K562 (cell line): ENCODE data around the gene SHISAL2A. TPM values are rescaled to one million over a fixed set of nuclear protein-coding genes. Genes with fewer than 3 reads are reported as not detected.
A peak's percentile ranks its signal among the peaks of the same experiment; 100 is the strongest.

Experiments used
- ARNT ChIP-seq, 2 experiments: fragments of 450-650 bp; IDR thresholded peaks; 2 replicates each; pipeline ENCODE4 v1.6.1; 2016; ENCODE audit warnings: mild to moderate bottlenecking in 1 of 2
- CHD1 ChIP-seq: fragments of 200-600 bp; sonication (generic); IDR thresholded peaks from one replicate; pipeline ENCODE4 v1.6.1; 2012; ENCODE audit warnings: mild to moderate bottlenecking, moderate library complexity, low read length, inconsistent platforms
- CREB1 ChIP-seq, 2 experiments: sonication (generic) in 1 of 2; formaldehyde crosslinking in 1 of 2; IDR thresholded peaks; 2 replicates each; pipeline versions ENCODE4 v1.6.1 to v1.8.0; 2012 to 2022; ENCODE audit warnings: inconsistent platforms in 1 of 2, mild to moderate bottlenecking in 1 of 2, missing genetic modification reagents in 1 of 2, moderate library complexity in 1 of 2
- GTF2E2 ChIP-seq: fragments of 200-800 bp; sonication (Bioruptor generic); IDR thresholded peaks from 2 replicates; pipeline ENCODE4 v1.6.1; 2016; ENCODE audit warnings: missing genetic modification characterization, missing compliant biosample characterization
- HDAC2 ChIP-seq: fragments of 450-650 bp; IDR thresholded peaks from 2 replicates; pipeline ENCODE4 v1.6.1; 2016; ENCODE audit warnings: mild to moderate bottlenecking
- ILK ChIP-seq: fragments of 450-650 bp; IDR thresholded peaks from 2 replicates; pipeline ENCODE4 v1.6.1; 2016; ENCODE audit warnings: missing genetic modification characterization, low read depth, mild to moderate bottlenecking, missing compliant biosample characterization, moderate library complexity, borderline replicate concordance
- JUND ChIP-seq, 2 experiments: IDR thresholded peaks; 2 replicates in 1 of 2; 3 replicates in 1 of 2; pipeline ENCODE4 v1.6.1; 2011; ENCODE audit warnings: borderline replicate concordance in 2 of 2, low read depth in 2 of 2, low read length in 2 of 2, improper control_type of control experiment in 1 of 2, missing biosample characterization in 1 of 2, missing genetic modification characterization in 1 of 2, missing genetic modification reagents in 1 of 2
- KLF10 ChIP-seq: fragments of 250-450 bp; sonication (Bioruptor Pico); IDR thresholded peaks from 2 replicates; pipeline ENCODE4 v1.6.1; 2021; ENCODE audit warnings: matching md5 sums
- NFIC ChIP-seq: fragments of 450-650 bp; IDR thresholded peaks from 2 replicates; pipeline ENCODE4 v1.6.1; 2017; ENCODE audit warnings: mild to moderate bottlenecking, inconsistent platforms
- RBM15 ChIP-seq: fragments of 200-400 bp; formaldehyde crosslinking; IDR thresholded peaks from 2 replicates; pipeline ENCODE4 v1.6.1; 2018; ENCODE audit warnings: mild to moderate bottlenecking, low read length, moderate library complexity; ENCODE audit not compliant: insufficient read depth
- SIX5 ChIP-seq, 2 experiments: IDR thresholded peaks; 2 replicates each; pipeline ENCODE4 v1.6.1; 2011; ENCODE audit warnings: low read length in 2 of 2, borderline replicate concordance in 1 of 2, low read depth in 1 of 2, mild to moderate bottlenecking in 1 of 2, moderate library complexity in 1 of 2; ENCODE audit not compliant: insufficient read depth in 1 of 2
- TAF1 ChIP-seq: IDR thresholded peaks from 2 replicates; pipeline ENCODE4 v1.6.1; 2011; ENCODE audit warnings: mild to moderate bottlenecking, low read length, moderate library complexity; ENCODE audit not compliant: insufficient read depth, control insufficient read depth, severe bottlenecking; ENCODE audit errors: extremely low read depth
- ZNF184 ChIP-seq: sonication (generic); formaldehyde crosslinking; IDR thresholded peaks from 2 replicates; pipeline ENCODE4 v1.5.0; 2020; ENCODE audit warnings: missing genetic modification reagents
- ZNF431 ChIP-seq: sonication (generic); formaldehyde crosslinking; IDR thresholded peaks from 2 replicates; pipeline ENCODE4 v1.8.0; 2022; ENCODE audit warnings: mild to moderate bottlenecking, missing genetic modification reagents
- polyA plus RNA-seq, 8 experiments: library from polyadenylated mRNA; depleted of rRNA in 4 of 8; stranded (reverse) in 5 of 8; unstranded in 3 of 8; fragments of >200 nt; fragmentation: Nextera tagmentation in 2 of 8; fragmentation: Illumina TruSeq in 1 of 8; extraction: Ambion mirVana in 2 of 8; extraction: Trizol in 1 of 8; gene quantifications; 2 replicates each; pipeline versions ENCODE4 v1.2.1 to v1.2.3, GENCODE V29; 2011 to 2014; ENCODE audit warnings: inconsistent platforms in 1 of 8, missing spikeins in 1 of 8
- total RNA-seq, 7 experiments: library from RNA; depleted of rRNA in 6 of 7; stranded (reverse); fragments of >200 nt in 6 of 7; fragmentation: Illumina TruSeq in 2 of 7; extraction: Trizol in 2 of 7; gene quantifications; 2 replicates each; pipeline versions ENCODE4 v1.2.1 to v1.2.3, GENCODE V29; 2011 to 2021; ENCODE audit warnings: low replicate concordance in 1 of 7
- TF ChIP-seq, protein P1 (sequence below): IDR thresholded peaks from 2 replicates; pipeline ENCODE4 v1.6.1; 2012; ENCODE audit warnings: low read depth, low read length, improper control_type of control experiment, borderline replicate concordance
- TF ChIP-seq, protein P2 (sequence below), 2 experiments: IDR thresholded peaks in 1 of 2; conservative IDR thresholded peaks in 1 of 2; 2 replicates each; pipeline ENCODE4 v1.6.1; 2016; ENCODE audit warnings: low read depth in 2 of 2, mild to moderate bottlenecking in 1 of 2, missing compliant biosample characterization in 1 of 2, missing genetic modification characterization in 1 of 2, moderate library complexity in 1 of 2
- TF ChIP-seq, protein P3 (sequence below): fragments of 250-450 bp; sonication (Bioruptor Pico); IDR thresholded peaks from 2 replicates; pipeline ENCODE4 v1.4.0; 2020; ENCODE audit warnings: mild to moderate bottlenecking, moderate library complexity

SHISAL2A gene
- total and polyA plus RNA-seq, 9 of the 15 experiments (the other 6 are each of a cell fraction or from before 2014, with no cell fraction given): 0.11 TPM; not detected in 8

DNA sequence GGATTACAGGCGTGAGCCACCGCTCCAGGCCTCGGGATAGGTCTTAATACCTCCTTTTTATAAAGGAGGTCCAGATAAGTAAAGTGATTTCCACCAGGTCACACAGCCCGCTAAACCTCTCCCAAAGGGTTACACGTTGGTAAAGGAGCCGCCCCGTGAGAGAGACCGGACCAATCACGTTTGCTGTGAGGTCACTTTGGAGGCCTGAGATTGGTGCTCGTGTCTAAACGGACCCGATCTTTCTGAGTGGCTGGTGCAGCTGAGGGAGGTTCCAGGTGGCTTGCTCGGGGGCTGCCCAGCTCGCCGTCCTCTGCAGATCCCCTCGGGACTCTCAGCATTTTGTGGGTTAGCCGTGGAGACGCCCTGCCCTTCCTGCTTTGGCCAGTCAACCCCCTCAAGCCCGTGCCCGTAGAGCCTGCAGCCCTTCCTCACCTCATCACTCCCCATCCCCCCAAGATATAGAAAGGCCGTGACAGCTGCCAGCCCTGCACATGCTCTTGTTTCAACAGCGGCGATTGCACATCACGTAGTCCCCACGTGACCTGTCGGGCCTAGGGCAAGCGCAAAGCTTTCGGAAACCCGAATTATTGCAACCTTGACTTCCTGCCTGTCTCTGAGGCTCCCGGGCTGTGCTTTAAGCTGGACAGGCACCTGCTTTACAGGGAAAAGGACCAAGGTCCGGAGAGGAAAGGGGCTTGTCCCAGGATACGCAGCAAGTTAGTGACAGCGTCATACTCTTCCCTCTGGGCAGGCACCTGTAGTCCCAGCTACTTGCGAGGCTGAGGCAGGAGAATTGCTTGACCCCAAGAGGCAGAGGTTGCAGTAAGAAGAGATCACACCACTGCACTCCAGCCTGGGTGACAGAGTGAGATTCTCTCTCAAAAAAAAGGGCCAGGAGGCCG is 70.2 kb downstream of the SHISAL2A start (continued):
- TF ChIP-seq HDAC2 (peak; percentile 97), ILK (no peak), CREB1 (IDR thresholded peaks at IDR 0.05) (no peak; the same call in 1 of the 2 replicates), CREB1 (CRISPR knock-in tag; IDR thresholded peaks at IDR 0.05) (peak; percentile 76; the same call in 1 of the 2 replicates), TAF1 (peak; percentile 26), ZNF184 (no peak), KLF10 (CRISPR knock-in tag) (no peak), CHD1 (no peak), NFIC (0 out of 2 replicates have a peak, but pooled peaks have one; percentile 16), RBM15 (no peak), ARNT (IDR thresholded peaks at IDR 0.05) (peak in 1 of 2 experiments; percentile 50; a peak in 1 of 4 replicates), JUND (IDR thresholded peaks at IDR 0.05; ENCODE audit: borderline replicate concordance, low read depth, low read length) (peak; percentile 93), JUND (tag; IDR thresholded peaks at IDR 0.05; ENCODE audit: borderline replicate concordance, low read depth, low read length) (peak; percentile 93; the same call in 2 of the 3 replicates), SIX5 (IDR thresholded peaks at IDR 0.05; ENCODE audit: borderline replicate concordance in 1 of 2, insufficient read depth in 1 of 2, low read depth in 1 of 2, low read length in 2 of 2) (no peak), GTF2E2 (no peak), ZNF431 (CRISPR knock-in tag) (peak; percentile 69; the same call in 1 of the 2 replicates)
- TF ChIP-seq, protein P1, sequence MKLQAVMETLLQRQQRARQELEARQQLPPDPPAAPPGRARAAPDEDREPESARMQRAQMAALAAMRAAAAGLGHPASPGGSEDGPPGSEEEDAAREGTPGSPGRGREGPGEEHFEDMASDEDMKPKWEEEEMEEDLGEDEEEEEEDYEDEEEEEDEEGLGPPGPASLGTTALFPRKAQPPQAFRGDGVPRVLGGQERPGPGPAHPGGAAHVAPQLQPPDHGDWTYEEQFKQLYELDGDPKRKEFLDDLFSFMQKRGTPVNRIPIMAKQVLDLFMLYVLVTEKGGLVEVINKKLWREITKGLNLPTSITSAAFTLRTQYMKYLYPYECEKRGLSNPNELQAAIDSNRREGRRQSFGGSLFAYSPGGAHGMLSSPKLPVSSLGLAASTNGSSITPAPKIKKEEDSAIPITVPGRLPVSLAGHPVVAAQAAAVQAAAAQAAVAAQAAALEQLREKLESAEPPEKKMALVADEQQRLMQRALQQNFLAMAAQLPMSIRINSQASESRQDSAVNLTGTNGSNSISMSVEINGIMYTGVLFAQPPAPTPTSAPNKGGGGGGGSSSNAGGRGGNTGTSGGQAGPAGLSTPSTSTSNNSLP: no peak
- TF ChIP-seq, protein P2, sequence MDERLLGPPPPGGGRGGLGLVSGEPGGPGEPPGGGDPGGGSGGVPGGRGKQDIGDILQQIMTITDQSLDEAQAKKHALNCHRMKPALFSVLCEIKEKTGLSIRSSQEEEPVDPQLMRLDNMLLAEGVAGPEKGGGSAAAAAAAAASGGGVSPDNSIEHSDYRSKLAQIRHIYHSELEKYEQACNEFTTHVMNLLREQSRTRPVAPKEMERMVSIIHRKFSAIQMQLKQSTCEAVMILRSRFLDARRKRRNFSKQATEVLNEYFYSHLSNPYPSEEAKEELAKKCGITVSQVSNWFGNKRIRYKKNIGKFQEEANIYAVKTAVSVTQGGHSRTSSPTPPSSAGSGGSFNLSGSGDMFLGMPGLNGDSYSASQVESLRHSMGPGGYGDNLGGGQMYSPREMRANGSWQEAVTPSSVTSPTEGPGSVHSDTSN (CRISPR knock-in tag; IDR thresholded peaks at IDR 0.05; ENCODE audit: low read depth): no peak
- TF ChIP-seq, protein P2 (tag; conservative IDR thresholded peaks at IDR 0.05; ENCODE audit: low read depth): peak; percentile 64
- TF ChIP-seq, protein P3, sequence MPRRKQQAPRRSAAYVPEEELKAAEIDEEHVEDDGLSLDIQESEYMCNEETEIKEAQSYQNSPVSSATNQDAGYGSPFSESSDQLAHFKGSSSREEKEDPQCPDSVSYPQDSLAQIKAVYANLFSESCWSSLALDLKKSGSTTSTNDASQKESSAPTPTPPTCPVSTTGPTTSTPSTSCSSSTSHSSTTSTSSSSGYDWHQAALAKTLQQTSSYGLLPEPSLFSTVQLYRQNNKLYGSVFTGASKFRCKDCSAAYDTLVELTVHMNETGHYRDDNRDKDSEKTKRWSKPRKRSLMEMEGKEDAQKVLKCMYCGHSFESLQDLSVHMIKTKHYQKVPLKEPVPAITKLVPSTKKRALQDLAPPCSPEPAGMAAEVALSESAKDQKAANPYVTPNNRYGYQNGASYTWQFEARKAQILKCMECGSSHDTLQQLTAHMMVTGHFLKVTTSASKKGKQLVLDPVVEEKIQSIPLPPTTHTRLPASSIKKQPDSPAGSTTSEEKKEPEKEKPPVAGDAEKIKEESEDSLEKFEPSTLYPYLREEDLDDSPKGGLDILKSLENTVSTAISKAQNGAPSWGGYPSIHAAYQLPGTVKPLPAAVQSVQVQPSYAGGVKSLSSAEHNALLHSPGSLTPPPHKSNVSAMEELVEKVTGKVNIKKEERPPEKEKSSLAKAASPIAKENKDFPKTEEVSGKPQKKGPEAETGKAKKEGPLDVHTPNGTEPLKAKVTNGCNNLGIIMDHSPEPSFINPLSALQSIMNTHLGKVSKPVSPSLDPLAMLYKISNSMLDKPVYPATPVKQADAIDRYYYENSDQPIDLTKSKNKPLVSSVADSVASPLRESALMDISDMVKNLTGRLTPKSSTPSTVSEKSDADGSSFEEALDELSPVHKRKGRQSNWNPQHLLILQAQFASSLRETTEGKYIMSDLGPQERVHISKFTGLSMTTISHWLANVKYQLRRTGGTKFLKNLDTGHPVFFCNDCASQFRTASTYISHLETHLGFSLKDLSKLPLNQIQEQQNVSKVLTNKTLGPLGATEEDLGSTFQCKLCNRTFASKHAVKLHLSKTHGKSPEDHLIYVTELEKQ (CRISPR knock-in tag): no peak
